Effector memory CD4-positive, alpha-beta T cell (primary cell): ENCODE results near the gene CDK6.
"Not testable (repeated sequence)": the region's sequence is repeated elsewhere in the genome, so short reads cannot be mapped to it uniquely, and the experiment has no call there.

Experiments used
- DNase-seq, 3 donors: peaks; one replicate each; pipeline ENCODE4 v3.0.0-alpha.2; 2020
- H3K27ac ChIP-seq: 2 replicates; pipeline ENCODE4 v1.7.0; 2013; ENCODE audit warnings: mild to moderate bottlenecking, low read length, moderate library complexity; ENCODE audit not compliant: insufficient read depth, poor library complexity, severe bottlenecking
- H3K27me3 ChIP-seq: replicated peaks from 2 replicates; pipeline ENCODE4 v1.7.0; 2013; ENCODE audit warnings: mild to moderate bottlenecking, low read length; ENCODE audit not compliant: insufficient read depth, control insufficient read depth, poor library complexity, severe bottlenecking
- H3K36me3 ChIP-seq: 2 replicates; pipeline ENCODE4 v1.7.0; 2013; ENCODE audit warnings: mild to moderate bottlenecking, low read length, moderate library complexity; ENCODE audit not compliant: control insufficient read depth, insufficient read depth
- H3K4me1 ChIP-seq: 2 replicates; pipeline ENCODE4 v1.7.0; 2013; ENCODE audit warnings: low read length, mild to moderate bottlenecking; ENCODE audit not compliant: control insufficient read depth, insufficient read depth, poor library complexity, severe bottlenecking
- H3K4me3 ChIP-seq: 2 replicates; pipeline ENCODE4 v1.7.0; 2013; ENCODE audit warnings: low read length, low read depth, mild to moderate bottlenecking; ENCODE audit not compliant: insufficient read depth, poor library complexity, severe bottlenecking
- H3K9me3 ChIP-seq: 2 replicates; pipeline ENCODE4 v1.7.0; 2013; ENCODE audit warnings: mild to moderate bottlenecking, low read length, moderate library complexity; ENCODE audit not compliant: control insufficient read depth

Gene CDK6

GRCh38 chr7:92874567-92874966 is 38.2 kb upstream of the CDK6 start:
- no peaks in the 10 kb centered on the region for H3K36me3 ChIP-seq
- no peaks in the 10 kb centered on the region for H3K9me3 ChIP-seq
- no peaks in the 10 kb centered on the region for H3K4me1 ChIP-seq
- no peak overlapping the region for H3K4me3 ChIP-seq
- H3K27me3 ChIP-seq: no peaks in the 10 kb centered on the region
- H3K27ac ChIP-seq: no peak overlapping the region
- no peak for DNase-seq

- no peaks in the 10 kb centered on the region for H3K27me3 ChIP-seq
- H3K36me3 ChIP-seq: no peaks in the 10 kb centered on the region
- H3K4me3 ChIP-seq: no peak overlapping the region
- no peak for DNase-seq
- no peaks in the 10 kb centered on the region for H3K4me1 ChIP-seq
- no peak overlapping the region for H3K27ac ChIP-seq
- peaks cover 1% of the 10 kb centered on the region for H3K9me3 ChIP-seq
These were observed 37.4 kb upstream of the CDK6 start for GRCh38 chr7:92873776-92874175.

GRCh38 chr7:92872701-92873100 is 36.3 kb upstream of the CDK6 start:
- no peak overlapping the region for H3K4me3 ChIP-seq
- no peak overlapping the region for H3K27ac ChIP-seq

GRCh38 chr7:92868683-92869293 is 32.4 kb upstream of the CDK6 start:
- Histone ChIP-seq H3K4me1 (no peaks in the 10 kb centered on the region), H3K4me3 (no peak overlapping the region), H3K36me3 (no peaks in the 10 kb centered on the region), H3K27me3 (no peaks in the 10 kb centered on the region), H3K9me3 (peaks cover 3% of the 10 kb centered on the region), H3K27ac (no peak overlapping the region)
- DNase-seq: no peak

More at GRCh38 chr7:92872701-92873100, 36.3 kb upstream of the CDK6 start:
- H3K27me3 ChIP-seq: no peaks in the 10 kb centered on the region
- H3K4me1 ChIP-seq: no peaks in the 10 kb centered on the region
- no peaks in the 10 kb centered on the region for H3K36me3 ChIP-seq
- no peak for DNase-seq
- H3K9me3 ChIP-seq: peaks cover 3% of the 10 kb centered on the region

GRCh38 chr7:92864169-92864568 is 27.8 kb upstream of the CDK6 start:
- not testable (repeated sequence) for H3K9me3 ChIP-seq, H3K4me1 ChIP-seq, DNase-seq, H3K27me3 ChIP-seq, H3K36me3 ChIP-seq, H3K4me3 ChIP-seq, H3K27ac ChIP-seq

GRCh38 chr7:92856436-92856835 is 20.1 kb upstream of the CDK6 start:
- DNase-seq: no peak
- Histone ChIP-seq H3K36me3 (no peaks in the 10 kb centered on the region), H3K4me3 (no peak overlapping the region), H3K27me3 (no peaks in the 10 kb centered on the region), H3K4me1 (no peaks in the 10 kb centered on the region), H3K27ac (no peak overlapping the region), H3K9me3 (no peaks in the 10 kb centered on the region)

- DNase-seq: no peak
- H3K9me3 ChIP-seq: no peaks in the 10 kb centered on the region
These were observed 18.3 kb upstream of the CDK6 start for GRCh38 chr7:92854501-92855238.

GRCh38 chr7:92851732-92852131 is 15.4 kb upstream of the CDK6 start:
- Histone ChIP-seq H3K27ac (no peak overlapping the region), H3K4me1 (no peaks in the 10 kb centered on the region), H3K4me3 (no peak overlapping the region), H3K9me3 (no peaks in the 10 kb centered on the region), H3K36me3 (no peaks in the 10 kb centered on the region), H3K27me3 (no peaks in the 10 kb centered on the region)
- DNase-seq: no peak

More at GRCh38 chr7:92854501-92855238, 18.3 kb upstream of the CDK6 start:
- H3K4me1 ChIP-seq: no peaks in the 10 kb centered on the region
- H3K27me3 ChIP-seq: no peaks in the 10 kb centered on the region
- H3K27ac ChIP-seq: no peak overlapping the region
- no peak overlapping the region for H3K4me3 ChIP-seq
- no peaks in the 10 kb centered on the region for H3K36me3 ChIP-seq

GRCh38 chr7:92850516-92850915 is 14.1 kb upstream of the CDK6 start:
- Histone ChIP-seq H3K36me3 (no peaks in the 10 kb centered on the region), H3K27ac (no peak overlapping the region), H3K27me3 (no peaks in the 10 kb centered on the region), H3K4me3 (no peak overlapping the region), H3K4me1 (no peaks in the 10 kb centered on the region), H3K9me3 (no peaks in the 10 kb centered on the region)
- DNase-seq: no peak

- Histone ChIP-seq H3K9me3 (no peaks in the 10 kb centered on the region), H3K4me3 (no peak overlapping the region), H3K4me1 (no peaks in the 10 kb centered on the region), H3K27ac (no peak overlapping the region), H3K27me3 (no peaks in the 10 kb centered on the region), H3K36me3 (no peaks in the 10 kb centered on the region)
- no peak for DNase-seq
These were observed 12.9 kb upstream of the CDK6 start for GRCh38 chr7:92849322-92849721.
